ENCODE measurements around the gene OGFOD3. TPM values are rescaled to one million over a fixed set of nuclear protein-coding genes. Genes with fewer than 3 reads are reported as not detected.

OGFOD3 gene
- total and polyA plus RNA-seq, 9 of the 15 experiments (the other 6 are each of a cell fraction or from before 2014, with no cell fraction given): 0.69 to 44.7 (median 18.9) TPM

GRCh38 chr17:82408288-82408937, 10.0 kb downstream of the OGFOD3 start:
- Histone ChIP-seq H3K4me1 (replicated peaks in 1 of 2; ENCODE audit: control insufficient read depth in 2 of 2, insufficient read depth in 2 of 2, low read length in 2 of 2) (peaks cover 0 to 26% of the 10 kb centered on the region in 2 experiments; a peak in 1 of 5 replicates), H3K36me3 (ENCODE audit: control insufficient read depth, insufficient read depth, low read length) (peaks cover 28% of the 10 kb centered on the region; the same call in 2 of the 3 replicates), H3K27ac (ENCODE audit: extremely low read depth, low read depth, low read length) (no peak overlapping the region), H3K9me3 (replicated peaks; ENCODE audit: control insufficient read depth, insufficient read depth, low read depth, low read length) (no peaks in the 10 kb centered on the region), H3K4me2 (ENCODE audit: insufficient read depth, low read length) (no peak overlapping the region), H3K27me3 (ENCODE audit: control insufficient read depth in 2 of 2, insufficient read depth in 2 of 2, low read length in 2 of 2) (no peaks in the 10 kb centered on the region), H3K4me3 (no peak overlapping the region), H3K9ac (ENCODE audit: insufficient read depth in 1 of 2, low read depth in 2 of 2, low read length in 2 of 2) (no peak overlapping the region), H3K9me1 (ENCODE audit: control insufficient read depth, insufficient read depth, low read length) (peaks cover 5% of the 10 kb centered on the region), H2AFZ (ENCODE audit: low read depth, low read length) (no peak overlapping the region), H4K20me1 (replicated peaks; ENCODE audit: control insufficient read depth, insufficient read depth, low read length) (no peaks in the 10 kb centered on the region), H3K79me2 (ENCODE audit: control insufficient read depth, insufficient read depth, low read length) (peaks cover 7% of the 10 kb centered on the region; the same call in 2 of the 3 replicates)
- in situ Hi-C loops (cut with MboI) (no loop called here), intact Hi-C loops (cut with micrococcal nuclease) (no loop called here)
- POLR2A ChIA-PET: interaction anchor here (0.6 kb wide), 1 partner anchor 12 kb away, joined by 4 read pairs; no protein-coding TSS in a partner anchor
- TF ChIP-seq MTA1 (IDR thresholded peaks at IDR 0.05; ENCODE audit: borderline replicate concordance): no peak
- TF ChIP-seq FOXA1 (IDR thresholded peaks at IDR 0.05; ENCODE audit: borderline replicate concordance): no peak
- TF ChIP-seq EP300 (IDR thresholded peaks at IDR 0.05; ENCODE audit: low read length): no peak
- 78% methylated on average over 14 of the region's 15 CpGs for WGBS (ENCODE audit: insufficient coverage, low coverage, missing lambda C conversion rate)
- no peak for ATAC-seq
- FAIRE-seq: no peak
- BruUV-seq (replicated peaks): no TSS peak
- CTCF ChIA-PET (ENCODE audit: low intra/inter-chr PET ratio): no interaction called here
- DNase-seq (ENCODE audit: extremely low read depth in 1 of 4, low spot score in 3 of 4): no peak

GRCh38 chr17:82407255-82407654, 11.1 kb downstream of the OGFOD3 start:
- Histone ChIP-seq H3K36me3 (ENCODE audit: control insufficient read depth, insufficient read depth, low read length) (peaks cover 31% of the 10 kb centered on the region; the same call in 1 of the 3 replicates), H3K4me1 (replicated peaks in 1 of 2; ENCODE audit: control insufficient read depth in 2 of 2, insufficient read depth in 2 of 2, low read length in 2 of 2) (peaks cover 0 to 16% of the 10 kb centered on the region in 2 experiments; a peak in 1 of 5 replicates), H3K27me3 (ENCODE audit: control insufficient read depth in 2 of 2, insufficient read depth in 2 of 2, low read length in 2 of 2) (no peaks in the 10 kb centered on the region), H3K9ac (ENCODE audit: insufficient read depth in 1 of 2, low read depth in 2 of 2, low read length in 2 of 2) (no peak overlapping the region), H3K4me3 (no peak overlapping the region), H3K79me2 (ENCODE audit: control insufficient read depth, insufficient read depth, low read length) (peaks cover 3% of the 10 kb centered on the region; the same call in 1 of the 3 replicates), H2AFZ (ENCODE audit: low read depth, low read length) (no peak overlapping the region), H3K9me3 (replicated peaks; ENCODE audit: control insufficient read depth, insufficient read depth, low read depth, low read length) (no peaks in the 10 kb centered on the region), H3K27ac (ENCODE audit: extremely low read depth, low read depth, low read length) (no peak overlapping the region), H3K9me1 (ENCODE audit: control insufficient read depth, insufficient read depth, low read length) (peaks cover 5% of the 10 kb centered on the region), H3K4me2 (ENCODE audit: insufficient read depth, low read length) (no peak overlapping the region), H4K20me1 (replicated peaks; ENCODE audit: control insufficient read depth, insufficient read depth, low read length) (no peaks in the 10 kb centered on the region)
- in situ Hi-C loops (cut with MboI) (no loop called here), intact Hi-C loops (cut with micrococcal nuclease) (no loop called here)
- WGBS (ENCODE audit: insufficient coverage, low coverage, missing lambda C conversion rate): 86% methylated on average over 12 of the region's 13 CpGs
- DNase-seq (ENCODE audit: extremely low read depth in 1 of 4, low spot score in 3 of 4) (no peak), FAIRE-seq (no peak), ATAC-seq (no peak)
- ChIA-PET CTCF (ENCODE audit: low intra/inter-chr PET ratio) (no interaction called here), POLR2A (no interaction called here)
- BruUV-seq (replicated peaks): no TSS peak
- no peak for TF ChIP-seq ZNF431 (CRISPR knock-in tag; IDR thresholded peaks at IDR 0.05)
- no peak for TF ChIP-seq ZBTB2 (IDR thresholded peaks at IDR 0.05)
- TF ChIP-seq MAZ (CRISPR knock-in tag; conservative IDR thresholded peaks at IDR 0.05 in 1 of 2, IDR thresholded peaks at IDR 0.05 in 1 of 2): no peak
- no peak for TF ChIP-seq ZNF655 (CRISPR knock-in tag; IDR thresholded peaks at IDR 0.05)
- no peak for TF ChIP-seq FOXP1 (CRISPR knock-in tag; IDR thresholded peaks at IDR 0.05)
- no peak for TF ChIP-seq MEF2D (tag; conservative IDR thresholded peaks at IDR 0.05; ENCODE audit: low read depth)
